Glutamatergic neuron (in vitro differentiated cells): ENCODE data around the gene SOX2. TPM values are rescaled to one million over a fixed set of nuclear protein-coding genes. Genes with fewer than 3 reads are reported as not detected.

ENCODE experiments used
- DNase-seq: peaks from one replicate; pipeline ENCODE4 v3.0.0; 2022
- H3K27ac Mint-ChIP-seq: one replicate; pipeline ENCODE4 v1.8.0; 2020; ENCODE audit warnings: mild to moderate bottlenecking, mixed read lengths, inconsistent platforms; ENCODE audit not compliant: unreplicated experiment
- H3K27me3 Mint-ChIP-seq: one replicate; pipeline ENCODE4 v1.8.0; 2020; ENCODE audit warnings: mild to moderate bottlenecking, moderate library complexity, mixed read lengths, inconsistent platforms; ENCODE audit not compliant: unreplicated experiment
- H3K36me3 Mint-ChIP-seq: one replicate; pipeline ENCODE4 v1.8.0; 2020; ENCODE audit warnings: mild to moderate bottlenecking, mixed read lengths, inconsistent platforms; ENCODE audit not compliant: unreplicated experiment
- H3K4me1 Mint-ChIP-seq: one replicate; pipeline ENCODE4 v1.8.0; 2020; ENCODE audit warnings: mild to moderate bottlenecking, low read depth, mixed read lengths, inconsistent platforms; ENCODE audit not compliant: unreplicated experiment
- H3K4me3 Mint-ChIP-seq: one replicate; pipeline ENCODE4 v1.8.0; 2020; ENCODE audit warnings: mild to moderate bottlenecking, mixed read lengths, inconsistent platforms; ENCODE audit not compliant: unreplicated experiment
- H3K9me3 Mint-ChIP-seq: one replicate; pipeline ENCODE4 v1.8.0; 2020; ENCODE audit warnings: mild to moderate bottlenecking, moderate library complexity, mixed read lengths, inconsistent platforms; ENCODE audit not compliant: unreplicated experiment
- CTCF ChIP-seq: fragments of 200-600 bp; sonication (generic); IDR thresholded peaks from one replicate; pipeline ENCODE4 v1.5.0; 2021; ENCODE audit not compliant: partially characterized antibody, unreplicated experiment
- total RNA-seq: library from RNA; stranded (reverse); fragmentation: NEBNext Ultra II Directional; extraction: Animal tissue kit (Norgen Biotek cat#: 25700); gene quantifications from one replicate; pipeline ENCODE4 v1.2.1, GENCODE V29; 2021; ENCODE audit not compliant: unreplicated experiment

Gene SOX2
- total RNA-seq, 1 donor from 2014 or later, result 23.5 TPM

- no peak for DNase-seq
- H3K4me3 Mint-ChIP-seq, result peak overlapping the region; percentile 83
- H3K4me1 Mint-ChIP-seq, result peaks cover 14% of the 10 kb centered on the region
- H3K9me3 Mint-ChIP-seq, result peaks cover 2% of the 10 kb centered on the region
- no peaks in the 10 kb centered on the region for H3K36me3 Mint-ChIP-seq
- peaks cover 5% of the 10 kb centered on the region for H3K27me3 Mint-ChIP-seq
- H3K27ac Mint-ChIP-seq, result no peak overlapping the region
- TF ChIP-seq CTCF, result no peak
These were observed 4.0 kb downstream of the SOX2 start for GRCh38 chr3:181715571-181716340.

GRCh38 chr3:181716966-181717365, 5.2 kb downstream of the SOX2 start:
- Mint-ChIP-seq H3K27ac (no peak overlapping the region), H3K4me3 (peak overlapping the region; percentile 26), H3K9me3 (peaks cover 2% of the 10 kb centered on the region), H3K27me3 (peaks cover 7% of the 10 kb centered on the region), H3K4me1 (peaks cover 14% of the 10 kb centered on the region), H3K36me3 (no peaks in the 10 kb centered on the region)
- DNase-seq, result no peak
- no peak for TF ChIP-seq CTCF

- Mint-ChIP-seq H3K27ac (no peak overlapping the region), H3K27me3 (peaks cover 11% of the 10 kb centered on the region), H3K36me3 (no peaks in the 10 kb centered on the region), H3K4me3 (no peak overlapping the region), H3K9me3 (peaks cover 2% of the 10 kb centered on the region), H3K4me1 (peaks cover 14% of the 10 kb centered on the region)
- DNase-seq, result no peak
- TF ChIP-seq CTCF, result no peak
These were observed 5.9 kb downstream of the SOX2 start for GRCh38 chr3:181717549-181718171.

DNA sequence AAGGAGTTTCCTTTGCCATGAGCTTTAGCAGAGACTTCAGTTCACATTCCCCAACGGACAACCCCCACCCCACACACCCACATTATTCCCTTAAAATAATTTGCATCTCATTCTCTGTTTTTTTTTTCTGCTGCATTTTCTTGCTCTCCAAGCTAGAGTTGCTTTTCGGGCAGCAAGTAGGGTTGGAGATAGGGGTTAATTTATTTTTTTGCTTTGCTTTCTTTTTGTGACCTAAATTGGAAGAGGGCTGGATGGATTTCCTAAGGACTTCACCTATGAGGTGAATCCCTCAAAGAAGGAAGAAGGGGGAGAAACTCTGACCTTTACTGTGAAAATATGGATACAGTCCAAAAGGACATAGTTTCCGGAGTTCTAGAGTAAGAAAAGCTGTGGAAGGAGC, 6.6 kb downstream of the SOX2 start:
- H3K4me3 Mint-ChIP-seq, result no peak overlapping the region
- DNase-seq, result no peak
- peaks cover 14% of the 10 kb centered on the region for H3K4me1 Mint-ChIP-seq
- H3K27ac Mint-ChIP-seq, result no peak overlapping the region
- H3K36me3 Mint-ChIP-seq, result no peaks in the 10 kb centered on the region
- TF ChIP-seq CTCF, result no peak
- peaks cover 3% of the 10 kb centered on the region for H3K9me3 Mint-ChIP-seq
- H3K27me3 Mint-ChIP-seq, result peaks cover 14% of the 10 kb centered on the region
